WERI-Rb-1 (cell line): ENCODE results near the gene CGNL1.

Experiments
- DNase-seq: peaks from one replicate; pipeline ENCODE4 v3.0.0-alpha.2; 2020
- H3K27ac ChIP-seq: fragments of 250-450 bp; sonication (Bioruptor Pico); 2 replicates; pipeline ENCODE4 v1.5.1; 2020; ENCODE audit warnings: mild to moderate bottlenecking, moderate library complexity
- H3K27me3 ChIP-seq: fragments of 250-450 bp; sonication (Bioruptor Pico); 2 replicates; pipeline ENCODE4 v1.5.1; 2021; ENCODE audit warnings: mild to moderate bottlenecking, low read depth, moderate library complexity; ENCODE audit not compliant: insufficient read depth, severe bottlenecking
- H3K36me3 ChIP-seq: fragments of 250-450 bp; sonication (Bioruptor Pico); 2 replicates; pipeline ENCODE4 v1.5.1; 2020; ENCODE audit warnings: mild to moderate bottlenecking, moderate library complexity
- H3K4me3 ChIP-seq: 2 replicates; pipeline ENCODE4 v1.5.1; 2011; ENCODE audit warnings: low read depth, mild to moderate bottlenecking, control low read depth, low read length
- H3K9me3 ChIP-seq: fragments of 250-450 bp; sonication (Bioruptor Pico); 2 replicates; pipeline ENCODE4 v1.5.1; 2021; ENCODE audit warnings: mild to moderate bottlenecking, moderate library complexity; ENCODE audit not compliant: severe bottlenecking
- CTCF ChIP-seq: IDR thresholded peaks from 2 replicates; pipeline ENCODE4 v1.5.1; 2011; ENCODE audit warnings: low read depth, mild to moderate bottlenecking, control low read depth, inconsistent platforms, low read length

The CGNL1 gene

GRCh38 chr15:57389991-57390390 lies 13.7 kb downstream of the CGNL1 start:
- no peak for DNase-seq
- Histone ChIP-seq H3K36me3 (no peaks in the 10 kb centered on the region), H3K27ac (no peak overlapping the region), H3K27me3 (no peaks in the 10 kb centered on the region), H3K9me3 (no peaks in the 10 kb centered on the region), H3K4me3 (no peak overlapping the region)
- no peak for TF ChIP-seq CTCF

DNA sequence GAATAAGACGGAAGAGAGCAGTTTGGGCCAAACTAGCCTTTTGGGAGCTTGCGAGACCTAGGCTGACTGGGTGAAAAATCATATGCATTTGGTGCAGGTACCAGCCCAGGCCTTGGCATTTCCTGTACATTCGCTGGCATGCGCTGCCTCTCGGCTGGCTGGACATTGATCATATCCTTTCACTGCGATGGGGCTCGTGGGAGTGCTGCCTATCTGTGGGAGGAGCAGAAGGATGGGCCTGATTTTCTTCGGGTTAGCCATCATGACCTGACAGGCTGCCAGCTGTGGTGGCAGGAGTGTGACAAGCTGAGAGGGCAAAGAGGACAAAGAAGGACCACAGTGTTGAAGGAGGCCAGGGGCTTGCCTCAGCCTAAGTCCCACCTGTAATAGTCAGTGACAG lies 14.3 kb downstream of the CGNL1 start:
- H3K27ac ChIP-seq: no peak overlapping the region

DNA sequence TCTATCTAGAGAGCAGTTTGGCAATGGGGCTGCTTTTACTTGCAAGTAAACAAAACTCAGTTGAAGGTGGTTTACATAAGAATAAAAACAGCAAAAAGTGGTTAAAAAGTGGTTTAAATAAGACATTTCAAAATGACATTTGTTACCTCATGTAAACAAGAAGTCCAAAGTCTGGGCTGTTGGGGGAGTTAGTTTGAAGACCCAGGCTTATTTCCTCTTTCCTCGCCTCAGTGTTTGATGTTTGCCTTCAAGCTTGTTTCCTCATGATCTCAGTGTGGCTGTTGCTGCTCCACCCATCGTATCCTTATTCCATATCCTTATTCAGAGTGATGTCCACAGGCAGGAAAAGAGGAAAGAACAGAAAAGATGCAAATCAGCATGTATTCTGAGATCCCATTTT lies 15.2 kb downstream of the CGNL1 start:
- no peak for DNase-seq
- no peak for TF ChIP-seq CTCF
- no peak overlapping the region for H3K27ac ChIP-seq

More for the DNA sequence above, 14.3 kb downstream of the CGNL1 start:
- no peak for TF ChIP-seq CTCF
- Histone ChIP-seq H3K36me3 (no peaks in the 10 kb centered on the region), H3K27me3 (no peaks in the 10 kb centered on the region), H3K9me3 (no peaks in the 10 kb centered on the region), H3K4me3 (no peak overlapping the region)
- DNase-seq: no peak

DNA sequence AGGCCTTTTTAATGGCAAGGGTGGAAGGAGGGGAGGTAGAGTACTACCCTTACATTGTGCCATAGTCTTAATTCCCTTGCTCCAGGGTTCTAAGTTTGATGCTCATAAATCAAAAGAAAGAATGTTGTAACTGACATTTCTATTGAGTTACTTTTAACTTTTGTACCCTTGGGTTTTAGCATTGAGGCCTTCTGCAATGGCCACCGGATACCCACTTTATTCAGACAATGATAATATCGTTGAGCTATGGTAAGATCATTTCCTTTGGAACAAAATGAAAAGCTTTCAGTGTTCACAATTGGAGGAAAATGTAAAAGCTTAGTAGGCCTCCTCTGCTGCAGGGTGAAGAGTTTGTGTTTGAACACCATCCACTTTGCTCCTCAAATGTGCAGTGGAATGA lies 16.8 kb downstream of the CGNL1 start:
- Histone ChIP-seq H3K27me3 (no peaks in the 10 kb centered on the region), H3K9me3 (no peaks in the 10 kb centered on the region), H3K36me3 (no peaks in the 10 kb centered on the region), H3K27ac (no peak overlapping the region), H3K4me3 (no peak overlapping the region)
- no peak for DNase-seq
- TF ChIP-seq CTCF: no peak

More for the DNA sequence above, 15.2 kb downstream of the CGNL1 start:
- Histone ChIP-seq H3K4me3 (no peak overlapping the region), H3K9me3 (no peaks in the 10 kb centered on the region), H3K27me3 (no peaks in the 10 kb centered on the region), H3K36me3 (no peaks in the 10 kb centered on the region)

DNA sequence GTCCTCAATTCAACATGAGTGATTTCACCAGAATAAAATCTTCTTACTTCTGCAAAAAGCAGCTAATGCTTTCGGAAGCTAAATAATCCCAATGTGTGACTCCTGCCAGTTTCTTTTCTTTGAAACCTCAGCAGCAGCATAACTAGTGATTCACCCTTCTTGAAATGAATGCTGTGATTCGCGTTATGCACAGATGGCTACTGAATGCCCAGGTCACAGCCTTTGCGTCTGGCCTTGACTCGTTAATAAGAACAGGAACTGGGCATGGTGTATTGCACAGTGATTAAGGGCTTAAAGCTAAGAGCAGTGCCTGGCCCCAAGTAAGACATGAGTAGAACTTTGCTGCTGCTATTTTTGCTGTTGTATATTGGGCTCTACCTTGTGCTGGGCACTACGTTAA lies 19.0 kb downstream of the CGNL1 start:
- no peaks in the 10 kb centered on the region for H3K9me3 ChIP-seq
- no peak overlapping the region for H3K4me3 ChIP-seq
- H3K27me3 ChIP-seq: no peaks in the 10 kb centered on the region
- peak; percentile 68 for DNase-seq
- no peaks in the 10 kb centered on the region for H3K36me3 ChIP-seq
- peak overlapping the region; percentile 51 for H3K27ac ChIP-seq
- no peak for TF ChIP-seq CTCF

DNA sequence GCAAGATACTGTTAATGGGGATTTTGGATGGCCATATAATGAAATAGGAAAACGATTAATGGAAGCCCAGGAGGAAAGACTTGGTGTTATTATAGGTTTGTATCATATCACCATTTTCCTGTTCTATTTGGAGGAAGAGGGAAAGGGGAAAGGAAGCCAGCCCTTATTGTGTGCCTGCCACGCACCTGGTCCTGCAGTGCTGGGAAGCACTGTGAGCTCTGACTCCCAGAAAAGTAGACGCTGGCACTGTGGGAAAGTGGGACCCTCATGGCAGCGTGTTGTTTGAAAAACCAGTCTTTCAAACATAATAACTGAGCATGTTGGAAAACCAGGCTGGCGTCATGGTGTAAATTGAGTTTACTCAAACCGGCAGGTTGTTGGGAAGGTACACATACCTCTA lies 22.0 kb downstream of the CGNL1 start:
- no peaks in the 10 kb centered on the region for H3K27me3 ChIP-seq
- DNase-seq: no peak
- TF ChIP-seq CTCF: no peak
- no peak overlapping the region for H3K27ac ChIP-seq
- H3K4me3 ChIP-seq: no peak overlapping the region
- H3K36me3 ChIP-seq: no peaks in the 10 kb centered on the region
- peaks cover 2% of the 10 kb centered on the region for H3K9me3 ChIP-seq
